PC-3 (cell line): ENCODE measurements around the gene TNNC1.

Experiments
- EZH2 ChIP-seq: fragments of 300-600 bp; sonication (generic); IDR thresholded peaks from one replicate; pipeline ENCODE4 v1.6.1; 2017; ENCODE audit warnings: antibody characterized with exemption, mild to moderate bottlenecking, low read length; ENCODE audit not compliant: unreplicated experiment
- TF ChIP-seq, protein P1 (sequence below): fragments of 300-600 bp; sonication (generic); conservative IDR thresholded peaks from 2 replicates; pipeline ENCODE4 v1.5.1; 2017; ENCODE audit warnings: antibody characterized with exemption, low read depth, mild to moderate bottlenecking, low read length

DNA sequence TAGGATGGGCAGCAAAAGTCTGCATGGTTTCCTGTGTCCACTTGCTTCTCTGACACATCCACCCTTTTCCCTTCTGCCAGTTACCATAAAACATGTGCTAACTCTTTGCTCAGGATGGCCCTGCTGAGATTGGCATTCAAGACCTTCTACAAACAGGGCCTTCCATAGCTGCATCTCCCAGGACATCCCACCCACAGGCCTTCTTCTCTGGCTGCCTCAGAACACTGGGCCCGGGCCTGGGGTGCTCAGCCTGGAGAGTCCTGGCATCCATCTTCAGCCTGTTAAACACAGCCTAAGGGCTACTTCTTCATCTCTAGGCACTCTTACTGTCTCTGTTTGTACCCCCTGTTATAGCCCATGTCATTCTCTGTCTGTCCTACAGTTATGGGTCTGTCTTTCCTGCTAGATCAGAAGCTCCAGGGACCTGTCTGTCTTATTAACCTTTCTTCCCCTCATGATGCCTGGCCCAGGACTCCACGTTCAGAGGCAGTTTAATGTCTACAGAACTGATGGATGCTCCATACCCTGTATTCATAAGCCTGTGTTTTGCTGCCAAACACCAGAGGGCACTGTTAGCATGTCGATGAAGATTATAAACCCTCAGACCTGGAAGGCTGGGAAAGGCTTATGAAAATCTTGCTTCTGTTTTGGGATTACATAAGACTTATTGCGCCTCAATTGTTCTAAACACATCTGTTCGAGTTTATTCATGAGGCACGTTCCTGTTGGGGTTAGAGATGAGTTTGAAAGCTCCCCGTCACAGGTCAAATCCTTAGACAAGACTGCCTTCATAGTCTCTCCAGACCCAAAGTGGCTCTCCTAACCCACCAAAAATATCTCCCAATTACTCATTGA lies 25.5 kb downstream of the TNNC1 start:
- TF ChIP-seq, protein P1, sequence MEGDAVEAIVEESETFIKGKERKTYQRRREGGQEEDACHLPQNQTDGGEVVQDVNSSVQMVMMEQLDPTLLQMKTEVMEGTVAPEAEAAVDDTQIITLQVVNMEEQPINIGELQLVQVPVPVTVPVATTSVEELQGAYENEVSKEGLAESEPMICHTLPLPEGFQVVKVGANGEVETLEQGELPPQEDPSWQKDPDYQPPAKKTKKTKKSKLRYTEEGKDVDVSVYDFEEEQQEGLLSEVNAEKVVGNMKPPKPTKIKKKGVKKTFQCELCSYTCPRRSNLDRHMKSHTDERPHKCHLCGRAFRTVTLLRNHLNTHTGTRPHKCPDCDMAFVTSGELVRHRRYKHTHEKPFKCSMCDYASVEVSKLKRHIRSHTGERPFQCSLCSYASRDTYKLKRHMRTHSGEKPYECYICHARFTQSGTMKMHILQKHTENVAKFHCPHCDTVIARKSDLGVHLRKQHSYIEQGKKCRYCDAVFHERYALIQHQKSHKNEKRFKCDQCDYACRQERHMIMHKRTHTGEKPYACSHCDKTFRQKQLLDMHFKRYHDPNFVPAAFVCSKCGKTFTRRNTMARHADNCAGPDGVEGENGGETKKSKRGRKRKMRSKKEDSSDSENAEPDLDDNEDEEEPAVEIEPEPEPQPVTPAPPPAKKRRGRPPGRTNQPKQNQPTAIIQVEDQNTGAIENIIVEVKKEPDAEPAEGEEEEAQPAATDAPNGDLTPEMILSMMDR: peak; percentile 91
- no peak for TF ChIP-seq EZH2
